ENCODE measurements around the gene CEACAM19. TPM values are rescaled to one million over a fixed set of nuclear protein-coding genes. Genes with fewer than 3 reads are reported as not detected.

The CEACAM19 gene
- total RNA-seq, 2 experiments from 2014 or later = 0.62 to 1.4 TPM

DNA sequence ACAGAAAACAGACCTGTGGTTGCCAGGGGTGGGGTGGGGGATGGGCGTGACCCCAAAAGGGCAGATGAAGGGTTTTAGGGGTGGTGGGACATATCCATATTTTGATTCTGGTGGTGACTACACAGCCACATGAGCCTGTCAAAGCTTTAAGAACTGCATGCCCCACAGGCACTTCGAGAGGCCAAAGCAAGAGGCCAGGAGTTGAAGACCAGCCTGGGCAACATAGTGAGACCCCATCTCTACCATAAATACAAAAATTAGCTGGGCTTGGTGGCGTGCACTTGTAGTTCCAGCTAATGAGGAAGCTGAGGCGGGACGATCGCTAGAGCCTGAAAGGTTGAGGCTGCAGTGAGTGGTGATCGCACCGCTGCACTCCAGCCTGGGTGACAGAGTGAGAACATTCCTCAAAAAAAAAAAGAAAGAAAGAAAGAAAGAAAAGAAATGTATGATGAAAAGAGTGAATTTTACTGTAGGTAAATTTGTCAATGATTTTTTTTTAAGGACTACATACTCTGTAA, 58.3 kb downstream of the CEACAM19 start:
- DNase-seq = no peak
- Mint-ChIP-seq H3K9me3 (no peaks in the 10 kb centered on the region), H3K27ac (no peak overlapping the region), H3K27me3 (no peaks in the 10 kb centered on the region), H3K36me3 (no peaks in the 10 kb centered on the region), H3K4me3 (no peak overlapping the region), H3K4me1 (peaks cover 4% of the 10 kb centered on the region)

DNA sequence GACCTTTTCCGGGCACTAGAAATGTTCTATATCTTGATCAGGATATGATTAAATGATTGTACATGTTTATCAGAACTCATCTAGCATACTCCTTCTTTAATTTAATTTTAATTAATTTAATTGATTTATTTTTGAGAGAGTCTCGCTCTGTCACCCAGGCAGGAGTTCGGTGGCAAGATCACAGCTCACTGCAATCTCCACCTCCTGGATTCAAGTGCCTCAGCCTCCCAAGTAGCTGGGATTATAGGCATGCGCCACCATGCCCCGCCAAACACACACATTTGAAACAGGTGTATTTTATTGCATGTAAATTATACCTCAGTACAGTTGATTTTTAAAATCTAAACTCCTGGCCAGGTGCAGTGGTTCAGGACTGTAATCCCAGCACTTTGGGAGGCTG, 59.8 kb downstream of the CEACAM19 start:
- Mint-ChIP-seq H3K27me3 (no peaks in the 10 kb centered on the region), H3K36me3 (no peaks in the 10 kb centered on the region), H3K4me3 (no peak overlapping the region), H3K9me3 (no peaks in the 10 kb centered on the region), H3K27ac (no peak overlapping the region), H3K4me1 (peaks cover 2% of the 10 kb centered on the region)
- DNase-seq = no peak

DNA sequence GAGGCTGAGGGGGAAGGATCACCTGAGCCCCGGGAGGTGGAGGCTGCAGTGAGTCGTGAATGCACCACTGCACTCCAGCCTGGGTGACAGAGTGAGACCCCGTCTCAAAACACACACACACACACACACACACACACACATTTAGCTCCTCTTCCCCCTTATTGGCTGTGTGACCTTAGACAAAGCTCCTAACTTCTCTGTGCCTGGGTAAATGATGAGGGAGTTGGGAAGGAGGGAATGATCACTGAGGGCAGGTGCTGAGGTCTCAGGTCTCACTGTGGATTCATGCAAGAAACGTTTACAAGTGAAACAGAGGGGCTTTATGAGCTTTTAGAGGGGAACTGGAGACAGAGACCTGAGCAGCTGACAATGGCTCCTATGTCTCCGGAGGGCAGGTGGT, 60.3 kb downstream of the CEACAM19 start:
- no peaks in the 10 kb centered on the region for H3K9me3 Mint-ChIP-seq

DNA sequence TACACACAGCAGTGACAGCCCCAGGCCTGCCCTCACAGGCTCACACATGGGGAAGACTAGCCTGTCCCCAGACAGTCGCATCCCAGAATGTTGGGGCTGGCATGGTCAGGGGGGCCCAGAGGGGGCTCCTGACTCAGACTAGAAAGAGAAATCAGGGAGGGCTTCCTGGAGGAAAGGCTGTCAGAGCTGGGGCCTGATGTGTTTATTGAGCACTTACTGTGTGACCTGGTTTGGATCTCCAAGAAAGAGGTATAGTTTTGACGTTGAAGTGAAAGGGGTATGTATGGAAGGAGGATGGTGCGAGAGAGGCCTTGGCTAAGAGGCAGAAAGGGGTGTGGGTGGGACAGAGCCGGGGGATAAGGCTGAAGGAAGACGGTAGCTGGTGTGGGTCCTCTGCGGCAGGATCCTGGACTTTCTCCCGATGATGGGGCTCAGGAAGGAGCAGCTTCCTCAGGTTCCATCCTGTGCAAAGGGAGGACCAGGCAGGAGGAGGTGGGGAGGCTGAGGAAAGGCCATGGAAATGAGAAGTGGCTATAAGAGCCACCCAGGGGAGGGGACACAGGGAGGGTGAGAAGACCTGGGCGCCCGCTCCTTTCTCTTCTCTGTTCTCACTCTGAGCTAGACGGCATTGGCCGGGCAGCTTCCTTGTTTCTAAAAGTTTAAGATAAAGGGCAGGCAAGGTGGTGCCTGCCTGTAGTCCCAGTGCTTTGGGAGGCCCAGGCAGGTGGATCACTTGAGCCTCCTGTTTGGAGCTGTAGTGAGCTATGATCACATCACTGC, 61.1 kb downstream of the CEACAM19 start:
- H3K27ac Mint-ChIP-seq = no peak overlapping the region
- H3K9me3 Mint-ChIP-seq = no peaks in the 10 kb centered on the region
- no peak overlapping the region for H3K4me3 Mint-ChIP-seq
- DNase-seq = no peak
- peaks cover 2% of the 10 kb centered on the region for H3K4me1 Mint-ChIP-seq
- no peaks in the 10 kb centered on the region for H3K36me3 Mint-ChIP-seq
- no peaks in the 10 kb centered on the region for H3K27me3 Mint-ChIP-seq

More for the DNA sequence above, 60.3 kb downstream of the CEACAM19 start:
- Mint-ChIP-seq H3K36me3 (no peaks in the 10 kb centered on the region), H3K27me3 (no peaks in the 10 kb centered on the region), H3K4me1 (peaks cover 2% of the 10 kb centered on the region), H3K4me3 (no peak overlapping the region), H3K27ac (no peak overlapping the region)
- DNase-seq = no peak

Other genes starting within 250 kb of the CEACAM19 start
- gene ZNF229, start 223.0 kb upstream of the CEACAM19 start, total RNA-seq = 1 to 10 TPM; 3.0 to 4.5 TPM
- 10 to 100 TPM in 1 of 2 experiments, 1 to 10 TPM in 1; 9.9 to 10.2 TPM for gene ZNF180, start 171.0 kb upstream of the CEACAM19 start, total RNA-seq
- gene CEACAM20, start 141.8 kb upstream of the CEACAM19 start, total RNA-seq = not detected
- not detected for gene IGSF23, start 57.9 kb upstream of the CEACAM19 start, total RNA-seq
- gene PVR, start 27.6 kb upstream of the CEACAM19 start, total RNA-seq = 10 to 100 TPM; 14.5 TPM
- not detected for gene CEACAM16, start 27.7 kb downstream of the CEACAM19 start, total RNA-seq
- gene BCL3, start 77.2 kb downstream of the CEACAM19 start, total RNA-seq = 10 to 100 TPM; 19.0 to 23.8 TPM
- not detected for gene CBLC, start 106.4 kb downstream of the CEACAM19 start, total RNA-seq
- gene BCAM, start 137.6 kb downstream of the CEACAM19 start, total RNA-seq = not detected
- under 1 TPM; 0.43 to 0.60 TPM for gene NECTIN2, start 174.8 kb downstream of the CEACAM19 start, total RNA-seq
- gene TOMM40, start 219.8 kb downstream of the CEACAM19 start, total RNA-seq = 100 to 1,000 TPM; 235 to 236 TPM
- gene APOE, start 234.3 kb downstream of the CEACAM19 start, total RNA-seq = under 1 TPM; 0.46 to 0.62 TPM
- gene APOC1, start 243.1 kb downstream of the CEACAM19 start, total RNA-seq = 1 to 10 TPM; 1.5 to 3.0 TPM